ENCODE measurements around the gene FOXP4.

The FOXP4 gene

GRCh38 chr6:41636833-41637193 lies 90.6 kb downstream of the FOXP4 start:
- peak; percentile 51 for DNase-seq
- H4K91ac ChIP-seq (ENCODE audit: low read length): peak overlapping the region; percentile 57
- H3K4me1 ChIP-seq (ENCODE audit: control insufficient read depth, insufficient read depth, low read depth, low read length): peaks cover 40% of the 10 kb centered on the region
- peak overlapping the region; percentile 76 for H3K4me2 ChIP-seq (ENCODE audit: low read length, poor library complexity, severe bottlenecking)
- peak overlapping the region; percentile 64 to 75 for H2BK12ac ChIP-seq (ENCODE audit: low read length in 2 of 2)
- H3K18ac ChIP-seq (ENCODE audit: low read depth in 1 of 2, low read length in 2 of 2): peak overlapping the region; percentile 14 to 96
- H2AK5ac ChIP-seq (ENCODE audit: low read length, severe bottlenecking): no peak overlapping the region
- H3K4ac ChIP-seq (ENCODE audit: low read depth in 1 of 2, low read length in 2 of 2): peak overlapping the region; percentile 62 to 80
- H3K9ac ChIP-seq (ENCODE audit: low read length): no peak overlapping the region
- H3K9me3 ChIP-seq (ENCODE audit: control insufficient read depth, low read length): no peaks in the 10 kb centered on the region
- peaks cover 6% of the 10 kb centered on the region for H3K79me1 ChIP-seq (replicated peaks; ENCODE audit: low read length, poor library complexity, severe bottlenecking)
- 4% methylated on average over 12 of the region's 31 CpGs for WGBS
- H3K27me3 ChIP-seq (ENCODE audit: control insufficient read depth in 1 of 2, insufficient read depth in 1 of 2, low read length in 2 of 2): peaks cover 0 to 92% of the 10 kb centered on the region in 2 experiments
- H4K8ac ChIP-seq (ENCODE audit: low read length): peak overlapping the region; percentile 76
- H3K36me3 ChIP-seq (ENCODE audit: control insufficient read depth in 1 of 2, insufficient read depth in 2 of 2, low read depth in 1 of 2, low read length in 2 of 2): peaks cover 0 to 11% of the 10 kb centered on the region in 2 experiments
- H3K14ac ChIP-seq (ENCODE audit: low read length in 2 of 2): no peak overlapping the region
- H2BK5ac ChIP-seq (ENCODE audit: low read depth, low read length, poor library complexity, severe bottlenecking): no peak overlapping the region
- H2BK120ac ChIP-seq (ENCODE audit: low read depth, low read length): peak overlapping the region; percentile 94
- H2AFZ ChIP-seq (ENCODE audit: low read depth, low read length): no peak overlapping the region
- H2BK15ac ChIP-seq (ENCODE audit: low read depth, poor library complexity, severe bottlenecking): peak overlapping the region; percentile 95
- H3K4me3 ChIP-seq (ENCODE audit: insufficient read depth in 1 of 2, low read depth in 1 of 2, low read length in 2 of 2): peak overlapping the region in 1 of 2 experiments; percentile 76
- H3K23ac ChIP-seq (ENCODE audit: low read length in 2 of 2): peak overlapping the region in 1 of 2 experiments; percentile 27
- no peak overlapping the region for H3K27ac ChIP-seq (ENCODE audit: low read length, poor library complexity, severe bottlenecking)

GRCh38 chr6:41637194-41638001 lies 91.2 kb downstream of the FOXP4 start:
- 9% methylated on average over 50 of the region's 54 CpGs for WGBS
- H3K4me3 ChIP-seq (ENCODE audit: insufficient read depth in 1 of 2, low read depth in 1 of 2, low read length in 2 of 2): peak overlapping the region; percentile 18 to 76
- H4K8ac ChIP-seq (ENCODE audit: low read length): peak overlapping the region; percentile 79

GRCh38 chr6:41638002-41638934 lies 92.1 kb downstream of the FOXP4 start, which contains the start of gene MDFI:
Gene MDFI, plus strand, starts transcription at chr6:41638468. Its CDS starts 282 bp downstream, at chr6:41638750.
- H3K23ac ChIP-seq (ENCODE audit: low read length in 2 of 2): peak within 1 kb of the TSS in 1 of 2 experiments; percentile 81
- no peaks in the 10 kb centered on the region for H3K9me3 ChIP-seq (ENCODE audit: control insufficient read depth, low read length)
- under 1% methylated on average over 69 of the region's 86 CpGs for WGBS
- peaks cover 8% of the 10 kb centered on the region for H3K79me1 ChIP-seq (replicated peaks; ENCODE audit: low read length, poor library complexity, severe bottlenecking)
- H3K36me3 ChIP-seq (ENCODE audit: control insufficient read depth in 1 of 2, insufficient read depth in 2 of 2, low read depth in 1 of 2, low read length in 2 of 2): peaks cover 0 to 16% of the 10 kb centered on the region in 2 experiments
- no peak within 1 kb of the TSS for H3K9ac ChIP-seq (ENCODE audit: low read length)
- peak within 1 kb of the TSS in 1 of 2 experiments; percentile 86 for H3K14ac ChIP-seq (ENCODE audit: low read length in 2 of 2)
- no peak within 1 kb of the TSS for H2AK5ac ChIP-seq (ENCODE audit: low read length, severe bottlenecking)
- H4K8ac ChIP-seq (ENCODE audit: low read length): peak within 1 kb of the TSS; percentile 79
- H2BK12ac ChIP-seq (ENCODE audit: low read length in 2 of 2): peak within 1 kb of the TSS; percentile 38 to 85
- peak within 1 kb of the TSS; percentile 68 for H3K27ac ChIP-seq (ENCODE audit: low read length, poor library complexity, severe bottlenecking)
- peak within 1 kb of the TSS; percentile 93 for H4K91ac ChIP-seq (ENCODE audit: low read length)
- peak within 1 kb of the TSS; percentile 76 for H3K4me2 ChIP-seq (ENCODE audit: low read length, poor library complexity, severe bottlenecking)
- H3K18ac ChIP-seq (ENCODE audit: low read depth in 1 of 2, low read length in 2 of 2): peak within 1 kb of the TSS; percentile 88 to 96
- peak within 1 kb of the TSS; percentile 96 for H2BK15ac ChIP-seq (ENCODE audit: low read depth, poor library complexity, severe bottlenecking)
- H3K27me3 ChIP-seq (ENCODE audit: control insufficient read depth in 1 of 2, insufficient read depth in 1 of 2, low read length in 2 of 2): peaks cover 0 to 87% of the 10 kb centered on the region in 2 experiments
- DNase-seq: peak; percentile 49
- H2AFZ ChIP-seq (ENCODE audit: low read depth, low read length): no peak within 1 kb of the TSS
- peak within 1 kb of the TSS; percentile 94 for H2BK120ac ChIP-seq (ENCODE audit: low read depth, low read length)
- H3K4me1 ChIP-seq (ENCODE audit: control insufficient read depth, insufficient read depth, low read depth, low read length): peaks cover 54% of the 10 kb centered on the region
- peak within 1 kb of the TSS; percentile 18 to 76 for H3K4me3 ChIP-seq (ENCODE audit: insufficient read depth in 1 of 2, low read depth in 1 of 2, low read length in 2 of 2)
- no peak within 1 kb of the TSS for H2BK5ac ChIP-seq (ENCODE audit: low read depth, low read length, poor library complexity, severe bottlenecking)
- H3K4ac ChIP-seq (ENCODE audit: low read depth in 1 of 2, low read length in 2 of 2): peak within 1 kb of the TSS; percentile 88 to 94

More at GRCh38 chr6:41637194-41638001, 91.2 kb downstream of the FOXP4 start:
- no peak overlapping the region for H3K9ac ChIP-seq (ENCODE audit: low read length)
- no peaks in the 10 kb centered on the region for H3K9me3 ChIP-seq (ENCODE audit: control insufficient read depth, low read length)
- H3K27ac ChIP-seq (ENCODE audit: low read length, poor library complexity, severe bottlenecking): peak overlapping the region; percentile 61
- peak overlapping the region in 1 of 2 experiments; percentile 27 for H3K23ac ChIP-seq (ENCODE audit: low read length in 2 of 2)
- no peak overlapping the region for H2BK5ac ChIP-seq (ENCODE audit: low read depth, low read length, poor library complexity, severe bottlenecking)
- H3K36me3 ChIP-seq (ENCODE audit: control insufficient read depth in 1 of 2, insufficient read depth in 2 of 2, low read depth in 1 of 2, low read length in 2 of 2): peaks cover 0 to 11% of the 10 kb centered on the region in 2 experiments
- H3K4ac ChIP-seq (ENCODE audit: low read depth in 1 of 2, low read length in 2 of 2): peak overlapping the region; percentile 62 to 80
- no peak overlapping the region for H2AK5ac ChIP-seq (ENCODE audit: low read length, severe bottlenecking)
- H3K4me2 ChIP-seq (ENCODE audit: low read length, poor library complexity, severe bottlenecking): peak overlapping the region; percentile 76
- H3K18ac ChIP-seq (ENCODE audit: low read depth in 1 of 2, low read length in 2 of 2): peak overlapping the region; percentile 14 to 96
- H3K14ac ChIP-seq (ENCODE audit: low read length in 2 of 2): peak overlapping the region in 1 of 2 experiments; percentile 82
- peak overlapping the region; percentile 94 for H2BK120ac ChIP-seq (ENCODE audit: low read depth, low read length)
- H3K4me1 ChIP-seq (ENCODE audit: control insufficient read depth, insufficient read depth, low read depth, low read length): peaks cover 46% of the 10 kb centered on the region
- peaks cover 6% of the 10 kb centered on the region for H3K79me1 ChIP-seq (replicated peaks; ENCODE audit: low read length, poor library complexity, severe bottlenecking)
- DNase-seq: peak; percentile 49
- peak overlapping the region; percentile 96 for H2BK15ac ChIP-seq (ENCODE audit: low read depth, poor library complexity, severe bottlenecking)
- H3K27me3 ChIP-seq (ENCODE audit: control insufficient read depth in 1 of 2, insufficient read depth in 1 of 2, low read length in 2 of 2): peaks cover 0 to 92% of the 10 kb centered on the region in 2 experiments
- peak overlapping the region; percentile 57 for H4K91ac ChIP-seq (ENCODE audit: low read length)
- H2AFZ ChIP-seq (ENCODE audit: low read depth, low read length): no peak overlapping the region
- H2BK12ac ChIP-seq (ENCODE audit: low read length in 2 of 2): peak overlapping the region; percentile 29 to 33

All from mesenchymal stem cell (in vitro differentiated cells and primary cell).